Upper lobe of left lung (tissue), 4 donors: ENCODE results near the gene MYT1.

ENCODE experiments used
- CTCF ChIP-seq, 6 experiments: fragments of 450-650 bp in 4 of 6; fragments of 200-600 bp in 2 of 6; sonication (generic) in 2 of 6; IDR thresholded peaks; one replicate each; pipeline ENCODE4 v1.5.1; 2016 to 2019; ENCODE audit warnings: antibody characterized with exemption in 6 of 6
- EP300 ChIP-seq, 4 donors: sonication (generic); formaldehyde crosslinking; IDR thresholded peaks; one replicate each; pipeline ENCODE4 v1.5.1; 2017; ENCODE audit warnings: antibody characterized with exemption in 4 of 4, control low read depth in 2 of 4
- POLR2A ChIP-seq, 4 donors: fragments of 450-650 bp; IDR thresholded peaks; one replicate each; pipeline ENCODE4 v1.5.1; 2016 to 2017; ENCODE audit warnings: antibody characterized with exemption in 4 of 4, mild to moderate bottlenecking in 2 of 4
- POLR2AphosphoS5 ChIP-seq, 2 donors: sonication (generic); formaldehyde crosslinking; IDR thresholded peaks; one replicate each; pipeline ENCODE4 v1.5.1; 2017; ENCODE audit warnings: antibody characterized with exemption in 2 of 2

- no peak for TF ChIP-seq CTCF (IDR thresholded peaks at IDR 0.05)
- TF ChIP-seq POLR2A (IDR thresholded peaks at IDR 0.05) = no peak
- TF ChIP-seq EP300 (IDR thresholded peaks at IDR 0.05) = no peak
- TF ChIP-seq POLR2AphosphoS5 (IDR thresholded peaks at IDR 0.05) = no peak
Measured at GRCh38 chr20:64146936-64147477, 17.2 kb upstream of the MYT1 start.
